AG04450 (cell line): ENCODE data around the gene XAB2. TPM values are rescaled to one million over a fixed set of nuclear protein-coding genes. Genes with fewer than 3 reads are reported as not detected.

Experiments used
- CTCF ChIA-PET: fragments of 300-600, 350-600 bp; formaldehyde crosslinking; extraction: SDS; loops from one replicate; lab custom pipeline; 2022; ENCODE audit warnings: antibody characterized with exemption, inconsistent platforms; lab: Charles Lee
- POLR2A ChIA-PET: fragments of 350-600 bp; formaldehyde crosslinking; extraction: SDS; loops from one replicate; lab custom pipeline; 2021; ENCODE audit warnings: antibody characterized with exemption, inconsistent platforms; lab: Yijun Ruan, JAX
- DNase-seq: peaks from one replicate; pipeline ENCODE4 v3.0.0-alpha.2; 2011; ENCODE audit warnings: low read depth, low spot score
- H3K27ac ChIP-seq: one replicate; pipeline ENCODE4 v1.5.1; 2012; ENCODE audit warnings: low read depth, low read length, control low read depth
- H3K27me3 ChIP-seq: one replicate; pipeline ENCODE4 v1.6.0; 2012; ENCODE audit warnings: low read length; ENCODE audit not compliant: control insufficient read depth, insufficient read depth
- H3K4me3 ChIP-seq: 2 replicates; pipeline ENCODE4 v1.5.1; 2011; ENCODE audit warnings: mild to moderate bottlenecking, low read depth, low read length, control low read depth
- H3K9me3 ChIP-seq: 2 replicates; pipeline ENCODE4 v1.5.1; 2012; ENCODE audit warnings: low read length; ENCODE audit not compliant: control insufficient read depth, insufficient read depth
- CTCF ChIP-seq: IDR thresholded peaks from 2 replicates; pipeline ENCODE4 v1.5.1; 2011; ENCODE audit warnings: low read depth, low read length, control low read depth, inconsistent platforms
- polyA plus RNA-seq: library from polyadenylated mRNA; depleted of rRNA; stranded (reverse); fragments of >200 nt; gene quantifications from 2 replicates; pipeline ENCODE4 v1.2.3, GENCODE V29; 2011

Gene XAB2
- polyA plus RNA-seq, 1 experiment, result 16.3 TPM

- POLR2A ChIA-PET, result no interaction called here
- TF ChIP-seq CTCF, result no peak
- DNase-seq, result no peak
- no peak overlapping the region for H3K4me3 ChIP-seq
- no peak overlapping the region for H3K27ac ChIP-seq
- CTCF ChIA-PET, result no interaction called here
- no peaks in the 10 kb centered on the region for H3K27me3 ChIP-seq
- peaks cover 4% of the 10 kb centered on the region; the same call in 1 of the 2 replicates for H3K9me3 ChIP-seq
Measured at GRCh38 chr19:7603919-7604318, 25.4 kb downstream of the XAB2 start.

- TF ChIP-seq CTCF, result no peak
- H3K27ac ChIP-seq, result no peak overlapping the region
- ChIA-PET CTCF (no interaction called here), POLR2A (interaction anchor here (0.6 kb wide), 1 partner anchor 178 kb away, joined by 4 read pairs; no protein-coding TSS in a partner anchor)
- H3K4me3 ChIP-seq, result no peak overlapping the region
- H3K9me3 ChIP-seq, result peaks cover 4% of the 10 kb centered on the region; the same call in 1 of the 2 replicates
- peaks cover 4% of the 10 kb centered on the region for H3K27me3 ChIP-seq
- DNase-seq, result no peak
Measured at GRCh38 chr19:7602935-7603497, 26.3 kb downstream of the XAB2 start.

GRCh38 chr19:7602240-7602934 is 27.0 kb downstream of the XAB2 start:
- ChIA-PET CTCF (no interaction called here), POLR2A (interaction anchor here (0.6 kb wide), 1 partner anchor 177 kb away, joined by 4 read pairs; no protein-coding TSS in a partner anchor)
- H3K27me3 ChIP-seq, result peaks cover 11% of the 10 kb centered on the region
- DNase-seq, result no peak
- no peak overlapping the region for H3K27ac ChIP-seq
- no peak for TF ChIP-seq CTCF
- H3K4me3 ChIP-seq, result no peak overlapping the region
- H3K9me3 ChIP-seq, result peaks cover 4% of the 10 kb centered on the region; the same call in 1 of the 2 replicates

- no peak overlapping the region for H3K27ac ChIP-seq
- H3K9me3 ChIP-seq, result peaks cover 4% of the 10 kb centered on the region; the same call in 1 of the 2 replicates
- no peak overlapping the region for H3K4me3 ChIP-seq
- CTCF ChIA-PET, result no interaction called here
- POLR2A ChIA-PET, result no interaction called here
- peaks cover 22% of the 10 kb centered on the region for H3K27me3 ChIP-seq
- TF ChIP-seq CTCF, result no peak
- DNase-seq, result no peak
Measured at GRCh38 chr19:7600721-7601120, 28.6 kb downstream of the XAB2 start.

GRCh38 chr19:7598180-7598579 is 31.2 kb downstream of the XAB2 start:
- ChIA-PET POLR2A (no interaction called here), CTCF (interaction anchor here (0.9 kb wide), 1 partner anchor 30 kb away, joined by 7 read pairs; no protein-coding TSS in a partner anchor)
- Histone ChIP-seq H3K9me3 (no peaks in the 10 kb centered on the region), H3K27ac (no peak overlapping the region), H3K4me3 (no peak overlapping the region), H3K27me3 (peaks cover 35% of the 10 kb centered on the region)
- TF ChIP-seq CTCF, result no peak
- DNase-seq, result no peak
